ENCODE data around the gene UBE2M.

UBE2M gene

DNA sequence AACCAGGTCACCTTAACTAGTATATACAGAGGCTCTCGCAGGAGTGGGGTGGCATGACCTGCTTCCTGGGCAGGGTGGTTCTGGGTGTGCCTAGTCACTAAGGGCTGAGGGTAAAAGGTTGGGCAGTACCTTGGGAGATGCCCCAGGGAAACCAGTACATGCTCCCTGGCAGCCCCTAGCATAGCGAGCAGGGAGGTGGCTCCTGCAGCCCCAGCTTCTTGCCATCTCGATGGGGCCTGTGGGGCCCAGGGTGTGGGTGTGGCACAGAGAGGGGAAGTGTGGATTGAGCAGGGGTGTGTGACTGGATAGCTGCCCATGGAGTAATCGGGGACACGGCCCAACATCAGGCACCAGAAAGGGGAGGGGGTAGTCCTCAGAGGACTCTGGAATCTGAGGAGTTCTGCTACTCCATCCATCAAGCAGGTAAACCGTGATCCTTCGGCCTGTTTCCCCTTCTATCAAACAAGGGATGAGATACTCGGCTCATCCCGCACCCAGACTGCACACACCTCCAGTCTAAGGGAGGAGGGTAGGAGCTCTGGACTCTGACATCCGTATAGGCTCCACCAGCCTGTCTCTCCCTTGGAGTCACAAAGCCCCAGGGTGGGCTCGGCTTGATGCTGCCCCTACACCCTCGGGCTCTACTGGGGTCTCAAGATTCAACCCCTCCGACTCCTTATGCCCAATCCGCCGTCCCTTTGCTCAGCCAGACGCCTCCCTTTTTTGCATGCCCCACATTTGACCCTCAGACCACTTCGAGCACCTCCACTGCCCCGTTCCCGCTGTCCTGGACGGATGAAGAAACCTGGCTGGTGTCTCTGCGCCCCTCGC, 39.9 kb downstream of the UBE2M start:
- TF ChIP-seq, protein P1, sequence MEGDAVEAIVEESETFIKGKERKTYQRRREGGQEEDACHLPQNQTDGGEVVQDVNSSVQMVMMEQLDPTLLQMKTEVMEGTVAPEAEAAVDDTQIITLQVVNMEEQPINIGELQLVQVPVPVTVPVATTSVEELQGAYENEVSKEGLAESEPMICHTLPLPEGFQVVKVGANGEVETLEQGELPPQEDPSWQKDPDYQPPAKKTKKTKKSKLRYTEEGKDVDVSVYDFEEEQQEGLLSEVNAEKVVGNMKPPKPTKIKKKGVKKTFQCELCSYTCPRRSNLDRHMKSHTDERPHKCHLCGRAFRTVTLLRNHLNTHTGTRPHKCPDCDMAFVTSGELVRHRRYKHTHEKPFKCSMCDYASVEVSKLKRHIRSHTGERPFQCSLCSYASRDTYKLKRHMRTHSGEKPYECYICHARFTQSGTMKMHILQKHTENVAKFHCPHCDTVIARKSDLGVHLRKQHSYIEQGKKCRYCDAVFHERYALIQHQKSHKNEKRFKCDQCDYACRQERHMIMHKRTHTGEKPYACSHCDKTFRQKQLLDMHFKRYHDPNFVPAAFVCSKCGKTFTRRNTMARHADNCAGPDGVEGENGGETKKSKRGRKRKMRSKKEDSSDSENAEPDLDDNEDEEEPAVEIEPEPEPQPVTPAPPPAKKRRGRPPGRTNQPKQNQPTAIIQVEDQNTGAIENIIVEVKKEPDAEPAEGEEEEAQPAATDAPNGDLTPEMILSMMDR (conservative IDR thresholded peaks at IDR 0.05), result no peak
- no peak for TF ChIP-seq ZFX (IDR thresholded peaks at IDR 0.05)
- H3K27ac ChIP-seq, result peak overlapping the region; percentile 89

DNA sequence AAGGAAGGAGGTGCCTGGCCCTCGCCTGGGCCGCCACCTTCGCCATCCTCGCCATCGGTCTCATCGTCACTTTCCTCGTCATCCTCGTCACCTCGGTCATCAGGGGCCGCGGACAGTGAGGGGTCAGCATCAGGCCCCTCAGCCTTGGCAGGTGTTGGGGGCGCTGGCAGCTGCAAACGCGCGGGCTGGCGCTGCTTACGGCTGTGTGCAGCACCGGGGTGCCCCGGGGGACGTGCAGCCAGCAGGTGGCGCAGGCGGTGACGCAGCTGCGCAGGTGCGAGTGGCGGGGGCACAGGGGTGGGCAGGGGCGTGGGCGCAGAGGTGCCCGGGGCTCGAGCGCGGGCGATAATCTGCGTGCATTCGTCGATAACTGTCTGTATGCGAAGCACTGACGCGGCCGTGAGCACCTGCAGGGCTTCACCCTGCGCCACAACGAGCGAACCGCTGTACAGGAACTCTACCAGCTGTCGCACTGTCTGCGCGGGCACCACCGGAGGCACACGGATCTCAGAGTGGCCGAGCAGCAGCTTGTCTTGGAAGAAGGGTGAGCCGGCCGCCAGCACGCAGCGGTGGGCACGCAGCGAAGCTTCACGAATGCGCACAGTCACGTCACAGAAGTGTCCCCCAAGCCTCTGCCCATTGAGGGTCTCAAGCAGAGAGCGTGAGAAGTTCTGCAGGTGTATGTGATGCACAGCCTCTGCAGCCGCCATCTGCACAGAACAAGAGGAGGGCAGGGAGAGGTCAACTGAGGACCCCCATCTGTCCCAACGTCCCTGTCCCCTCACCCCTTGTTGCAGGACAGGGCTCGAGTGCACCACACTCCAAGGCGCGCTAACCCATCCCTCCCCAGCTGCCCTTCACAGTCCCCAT, 41.2 kb downstream of the UBE2M start:
- H3K27ac ChIP-seq, result peak overlapping the region; percentile 89; the same call in 1 of the 2 replicates
- no peak for TF ChIP-seq ZFX (IDR thresholded peaks at IDR 0.05)
- TF ChIP-seq, protein P1 (conservative IDR thresholded peaks at IDR 0.05), result peak; percentile 28

DNA sequence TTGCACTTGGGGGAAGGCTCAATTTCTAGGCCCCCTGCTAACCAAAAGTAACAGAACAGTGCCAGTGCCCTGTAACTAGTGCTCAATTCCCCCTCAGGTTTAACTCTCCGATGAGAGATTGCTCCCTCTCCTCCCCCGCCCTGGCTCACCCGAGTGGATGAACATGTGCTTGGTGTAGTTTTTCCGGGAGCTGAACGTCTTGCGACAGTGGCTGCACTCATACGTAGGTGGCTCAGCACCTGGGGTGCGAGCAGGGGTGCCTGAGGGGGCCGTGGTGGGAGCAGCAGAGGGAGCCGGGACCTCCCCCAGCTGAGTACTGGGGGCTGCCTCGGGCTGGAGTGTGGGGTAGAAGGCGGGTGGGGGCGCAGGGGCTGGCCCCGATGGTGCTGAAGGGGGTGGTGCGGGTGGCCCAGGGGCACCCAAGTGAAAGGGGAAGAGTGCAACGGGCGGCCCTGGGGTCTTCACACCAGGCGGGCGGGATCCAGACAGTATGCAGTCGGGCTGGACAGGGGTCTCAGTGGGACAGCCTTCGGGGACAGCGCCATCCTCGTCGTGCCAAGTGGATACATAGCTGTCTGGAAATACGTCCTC, 42.1 kb downstream of the UBE2M start:
- TF ChIP-seq ZFX (IDR thresholded peaks at IDR 0.05), result no peak
- TF ChIP-seq, protein P1 (conservative IDR thresholded peaks at IDR 0.05), result no peak
- H3K27ac ChIP-seq, result peak overlapping the region; percentile 90; the same call in 1 of the 2 replicates

DNA sequence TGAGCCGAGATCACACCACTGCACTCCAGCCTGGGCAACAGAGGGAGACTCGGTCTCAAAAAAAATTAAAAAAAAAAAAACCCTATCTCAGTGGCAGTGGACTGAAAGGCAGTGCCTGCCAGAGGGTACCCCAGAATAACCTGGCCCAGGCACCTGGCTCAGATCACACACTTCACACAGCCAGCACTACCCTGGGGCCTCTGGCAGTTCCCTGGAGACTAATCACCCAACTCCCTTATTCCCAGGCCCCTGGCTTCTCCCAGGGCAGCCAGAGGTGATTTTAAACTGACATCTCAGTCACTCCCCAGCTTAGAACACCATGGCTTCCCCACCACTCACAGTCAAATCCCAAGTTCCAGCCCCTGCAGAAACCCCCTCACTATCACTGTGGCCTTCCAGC, 43.2 kb downstream of the UBE2M start:
- peak overlapping the region; percentile 90 for H3K27ac ChIP-seq
- TF ChIP-seq, protein P1 (conservative IDR thresholded peaks at IDR 0.05), result no peak
- TF ChIP-seq ZFX (IDR thresholded peaks at IDR 0.05), result no peak

DNA sequence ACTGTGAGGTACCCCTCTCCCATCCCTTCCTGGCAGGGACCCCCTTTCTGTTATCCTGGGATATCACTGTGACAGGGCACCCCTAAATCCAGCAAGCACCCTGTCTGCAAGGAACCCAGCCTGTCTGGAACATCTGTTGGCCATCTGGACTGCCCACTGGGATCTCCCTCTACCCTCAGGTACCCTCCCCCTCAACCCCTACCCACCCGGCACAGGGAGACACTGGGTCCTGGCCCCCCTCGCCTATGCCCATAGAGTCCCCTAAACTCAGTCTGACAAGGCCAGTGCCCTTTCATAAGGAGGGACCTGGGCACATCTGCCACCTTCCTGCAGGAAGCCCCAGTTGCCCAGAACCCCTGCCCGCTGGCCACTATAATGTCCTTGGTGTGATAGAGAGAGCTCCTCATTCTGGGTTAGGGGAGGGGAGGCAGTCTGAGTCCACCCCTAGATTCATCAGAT, 43.8 kb downstream of the UBE2M start:
- TF ChIP-seq, protein P1 (conservative IDR thresholded peaks at IDR 0.05), result no peak
- TF ChIP-seq ZFX (IDR thresholded peaks at IDR 0.05), result no peak
- H3K27ac ChIP-seq, result peak overlapping the region; percentile 90

DNA sequence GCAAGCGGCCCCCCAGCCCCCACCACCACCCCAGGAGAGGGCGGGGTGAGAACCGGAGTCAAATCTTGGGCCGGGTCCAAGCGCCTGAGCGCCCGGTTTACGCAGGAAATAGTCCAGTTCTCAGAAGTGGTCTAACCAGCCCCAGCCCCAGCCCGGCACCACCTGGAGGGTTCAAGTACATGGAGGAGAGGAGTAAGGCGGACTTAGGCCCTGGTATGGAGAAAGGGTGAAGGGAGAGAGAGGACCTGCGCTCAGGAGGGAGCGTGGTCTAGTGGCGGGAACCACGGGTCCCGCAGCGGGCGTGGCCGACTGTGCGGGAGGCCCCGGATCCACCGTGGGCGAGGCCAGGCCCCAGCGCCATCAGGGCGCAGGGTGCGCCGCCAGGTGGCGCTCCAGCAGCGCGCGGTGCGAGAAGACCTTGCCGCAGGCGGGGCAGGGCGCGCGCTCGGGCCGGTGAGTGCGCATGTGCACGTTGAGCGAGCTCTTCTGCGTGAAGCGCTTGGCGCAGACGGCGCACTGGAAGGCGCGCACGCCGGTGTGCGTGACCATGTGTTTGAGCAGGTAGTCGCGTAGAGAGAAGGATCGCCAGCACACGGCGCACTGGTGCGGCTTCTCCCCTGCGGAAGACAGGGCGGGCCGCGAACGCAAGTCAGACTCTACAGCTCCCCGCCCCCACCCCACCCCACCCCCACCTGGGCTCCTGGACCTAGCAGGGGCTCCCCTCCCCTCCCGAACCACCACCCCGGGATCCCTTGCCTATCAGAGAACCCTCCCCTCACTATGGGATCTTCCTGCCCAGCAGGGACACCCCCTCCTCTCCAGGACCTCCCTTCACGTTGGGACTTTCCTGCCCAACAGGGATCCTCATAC, 44.5 kb downstream of the UBE2M start:
- TF ChIP-seq ZFX (IDR thresholded peaks at IDR 0.05), result peak; percentile 66; the same call in 1 of the 2 replicates
- TF ChIP-seq, protein P1 (conservative IDR thresholded peaks at IDR 0.05), result peak; percentile 100
- H3K27ac ChIP-seq, result peak overlapping the region; percentile 90

Data from C4-2B (cell line).